ENCODE results near the gene ANKRD45. TPM values are rescaled to one million over a fixed set of nuclear protein-coding genes. Genes with fewer than 3 reads are reported as not detected.

The ANKRD45 gene
- total RNA-seq, 1 experiment from 2014 or later = 2.2 TPM

DNA sequence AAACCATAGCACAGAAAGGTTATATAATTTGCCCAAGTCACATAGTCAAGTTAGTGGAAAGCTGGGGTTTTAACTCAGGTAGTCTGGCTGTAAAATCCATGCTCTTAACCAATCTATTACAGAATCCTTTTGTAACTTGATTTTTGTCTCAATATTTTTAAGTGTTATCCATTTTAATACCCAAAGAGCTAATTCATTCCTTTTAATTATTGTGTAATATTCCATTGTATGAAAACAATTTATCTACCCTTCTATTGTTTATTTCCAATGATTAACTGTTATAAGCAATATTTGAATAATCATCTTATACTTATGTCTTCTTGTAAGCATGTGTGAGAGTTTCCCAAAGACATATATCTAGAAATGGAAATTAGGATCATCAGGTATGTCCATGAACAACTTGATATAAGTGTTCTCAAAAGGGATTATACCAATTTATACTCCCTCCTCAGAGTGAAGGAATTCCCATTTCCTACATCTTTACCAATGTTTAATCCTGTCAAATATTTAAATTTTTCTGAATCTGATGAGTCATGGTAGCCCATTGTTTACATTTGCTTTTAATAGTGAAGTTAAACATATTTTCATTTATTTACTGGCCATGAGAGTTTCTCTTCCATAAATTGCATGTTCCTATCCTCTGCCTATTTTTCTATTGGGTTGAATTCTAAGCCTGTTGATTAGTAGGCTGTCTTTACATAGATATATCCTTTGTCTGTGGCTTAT lies 20.6 kb downstream of the ANKRD45 start (continued):
- TF ChIP-seq ZNF263 (CRISPR knock-in tag; IDR thresholded peaks at IDR 0.05; ENCODE audit: low read depth) (no peak), FOXK1 (CRISPR knock-in tag; IDR thresholded peaks at IDR 0.05) (no peak), NR1H2 (CRISPR knock-in tag; IDR thresholded peaks at IDR 0.05) (no peak), ZNF232 (CRISPR knock-in tag; IDR thresholded peaks at IDR 0.05) (no peak), SP1 (CRISPR knock-in tag; conservative IDR thresholded peaks at IDR 0.05) (no peak), ZMAT4 (CRISPR knock-in tag; IDR thresholded peaks at IDR 0.05) (no peak), RORB (CRISPR knock-in tag; IDR thresholded peaks at IDR 0.05) (no peak)
- TF ChIP-seq, protein P1, sequence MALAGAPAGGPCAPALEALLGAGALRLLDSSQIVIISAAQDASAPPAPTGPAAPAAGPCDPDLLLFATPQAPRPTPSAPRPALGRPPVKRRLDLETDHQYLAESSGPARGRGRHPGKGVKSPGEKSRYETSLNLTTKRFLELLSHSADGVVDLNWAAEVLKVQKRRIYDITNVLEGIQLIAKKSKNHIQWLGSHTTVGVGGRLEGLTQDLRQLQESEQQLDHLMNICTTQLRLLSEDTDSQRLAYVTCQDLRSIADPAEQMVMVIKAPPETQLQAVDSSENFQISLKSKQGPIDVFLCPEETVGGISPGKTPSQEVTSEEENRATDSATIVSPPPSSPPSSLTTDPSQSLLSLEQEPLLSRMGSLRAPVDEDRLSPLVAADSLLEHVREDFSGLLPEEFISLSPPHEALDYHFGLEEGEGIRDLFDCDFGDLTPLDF (CRISPR knock-in tag; IDR thresholded peaks at IDR 0.05) = no peak
- TF ChIP-seq, protein P2, sequence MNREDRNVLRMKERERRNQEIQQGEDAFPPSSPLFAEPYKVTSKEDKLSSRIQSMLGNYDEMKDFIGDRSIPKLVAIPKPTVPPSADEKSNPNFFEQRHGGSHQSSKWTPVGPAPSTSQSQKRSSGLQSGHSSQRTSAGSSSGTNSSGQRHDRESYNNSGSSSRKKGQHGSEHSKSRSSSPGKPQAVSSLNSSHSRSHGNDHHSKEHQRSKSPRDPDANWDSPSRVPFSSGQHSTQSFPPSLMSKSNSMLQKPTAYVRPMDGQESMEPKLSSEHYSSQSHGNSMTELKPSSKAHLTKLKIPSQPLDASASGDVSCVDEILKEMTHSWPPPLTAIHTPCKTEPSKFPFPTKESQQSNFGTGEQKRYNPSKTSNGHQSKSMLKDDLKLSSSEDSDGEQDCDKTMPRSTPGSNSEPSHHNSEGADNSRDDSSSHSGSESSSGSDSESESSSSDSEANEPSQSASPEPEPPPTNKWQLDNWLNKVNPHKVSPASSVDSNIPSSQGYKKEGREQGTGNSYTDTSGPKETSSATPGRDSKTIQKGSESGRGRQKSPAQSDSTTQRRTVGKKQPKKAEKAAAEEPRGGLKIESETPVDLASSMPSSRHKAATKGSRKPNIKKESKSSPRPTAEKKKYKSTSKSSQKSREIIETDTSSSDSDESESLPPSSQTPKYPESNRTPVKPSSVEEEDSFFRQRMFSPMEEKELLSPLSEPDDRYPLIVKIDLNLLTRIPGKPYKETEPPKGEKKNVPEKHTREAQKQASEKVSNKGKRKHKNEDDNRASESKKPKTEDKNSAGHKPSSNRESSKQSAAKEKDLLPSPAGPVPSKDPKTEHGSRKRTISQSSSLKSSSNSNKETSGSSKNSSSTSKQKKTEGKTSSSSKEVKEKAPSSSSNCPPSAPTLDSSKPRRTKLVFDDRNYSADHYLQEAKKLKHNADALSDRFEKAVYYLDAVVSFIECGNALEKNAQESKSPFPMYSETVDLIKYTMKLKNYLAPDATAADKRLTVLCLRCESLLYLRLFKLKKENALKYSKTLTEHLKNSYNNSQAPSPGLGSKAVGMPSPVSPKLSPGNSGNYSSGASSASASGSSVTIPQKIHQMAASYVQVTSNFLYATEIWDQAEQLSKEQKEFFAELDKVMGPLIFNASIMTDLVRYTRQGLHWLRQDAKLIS (CRISPR knock-in tag; IDR thresholded peaks at IDR 0.05; ENCODE audit: borderline replicate concordance) = no peak
- TF ChIP-seq, protein P3, sequence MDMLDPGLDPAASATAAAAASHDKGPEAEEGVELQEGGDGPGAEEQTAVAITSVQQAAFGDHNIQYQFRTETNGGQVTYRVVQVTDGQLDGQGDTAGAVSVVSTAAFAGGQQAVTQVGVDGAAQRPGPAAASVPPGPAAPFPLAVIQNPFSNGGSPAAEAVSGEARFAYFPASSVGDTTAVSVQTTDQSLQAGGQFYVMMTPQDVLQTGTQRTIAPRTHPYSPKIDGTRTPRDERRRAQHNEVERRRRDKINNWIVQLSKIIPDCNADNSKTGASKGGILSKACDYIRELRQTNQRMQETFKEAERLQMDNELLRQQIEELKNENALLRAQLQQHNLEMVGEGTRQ (CRISPR knock-in tag; IDR thresholded peaks at IDR 0.05) = no peak

- peaks cover 7% of the 10 kb centered on the region; the same call in 1 of the 2 replicates for H3K4me1 Mint-ChIP-seq
These were observed 23.0 kb downstream of the ANKRD45 start for GRCh38 chr1:173646656-173647055.

More at GRCh38 chr1:173646656-173647055, 23.0 kb downstream of the ANKRD45 start:
- peaks cover 16% of the 10 kb centered on the region for H3K36me3 Mint-ChIP-seq
- ATAC-seq = no peak
- no peak for DNase-seq (ENCODE audit: low spot score)
- peaks cover 22% of the 10 kb centered on the region for H3K9me3 Mint-ChIP-seq
- ChIA-PET CTCF (no interaction called here), POLR2A (no interaction called here)
- H3K4me3 Mint-ChIP-seq = no peak overlapping the region
- TF ChIP-seq ZNF416 (CRISPR knock-in tag; IDR thresholded peaks at IDR 0.05) (no peak), GABPB1 (CRISPR knock-in tag; IDR thresholded peaks at IDR 0.05) (no peak), RELA (CRISPR knock-in tag; IDR thresholded peaks at IDR 0.05; ENCODE audit: borderline replicate concordance) (no peak), ZNF232 (CRISPR knock-in tag; IDR thresholded peaks at IDR 0.05) (no peak), TP53 (CRISPR knock-in tag; IDR thresholded peaks at IDR 0.05) (no peak), STAT6 (CRISPR knock-in tag; conservative IDR thresholded peaks at IDR 0.05; ENCODE audit: low read depth) (no peak), NR1H2 (CRISPR knock-in tag; IDR thresholded peaks at IDR 0.05) (no peak), FOXJ3 (CRISPR knock-in tag; IDR thresholded peaks at IDR 0.05; ENCODE audit: borderline replicate concordance) (no peak), TCF7 (CRISPR knock-in tag; IDR thresholded peaks at IDR 0.05; ENCODE audit: low read depth) (no peak)
- TF ChIP-seq, protein P4, sequence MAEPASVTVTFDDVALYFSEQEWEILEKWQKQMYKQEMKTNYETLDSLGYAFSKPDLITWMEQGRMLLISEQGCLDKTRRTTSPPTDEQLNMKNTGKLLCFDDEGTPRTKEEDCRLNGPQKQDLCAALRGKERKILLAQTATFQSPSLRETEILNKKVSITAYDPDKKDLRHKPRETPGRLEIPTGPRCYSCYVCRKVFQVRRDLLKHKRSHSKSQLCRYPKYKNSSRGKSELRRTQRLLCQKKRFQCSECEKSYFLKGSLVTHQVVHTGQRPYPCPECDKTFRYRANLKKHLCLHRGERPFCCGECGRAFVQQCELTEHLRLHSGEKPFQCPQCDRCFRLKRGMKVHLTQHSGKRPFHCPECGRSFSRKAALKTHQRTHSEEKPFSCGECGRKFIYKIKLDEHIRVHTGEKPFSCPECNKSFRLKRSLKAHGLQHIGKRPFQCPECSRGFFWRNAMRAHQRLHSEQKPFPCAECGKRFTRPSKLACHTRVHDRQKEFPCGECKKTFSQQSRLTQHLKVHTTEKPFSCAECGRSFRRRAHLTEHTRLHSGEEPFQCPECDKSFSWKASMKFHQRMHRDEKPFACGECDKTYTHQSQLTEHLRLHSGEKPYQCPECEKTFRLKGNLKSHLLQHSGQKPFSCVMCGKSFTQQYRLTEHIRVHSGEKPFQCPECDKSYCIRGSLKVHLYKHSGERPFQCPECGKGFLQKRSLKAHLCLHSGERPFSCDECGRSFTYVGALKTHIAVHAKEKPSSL (CRISPR knock-in tag; conservative IDR thresholded peaks at IDR 0.05) = no peak
- TF ChIP-seq, protein P5, sequence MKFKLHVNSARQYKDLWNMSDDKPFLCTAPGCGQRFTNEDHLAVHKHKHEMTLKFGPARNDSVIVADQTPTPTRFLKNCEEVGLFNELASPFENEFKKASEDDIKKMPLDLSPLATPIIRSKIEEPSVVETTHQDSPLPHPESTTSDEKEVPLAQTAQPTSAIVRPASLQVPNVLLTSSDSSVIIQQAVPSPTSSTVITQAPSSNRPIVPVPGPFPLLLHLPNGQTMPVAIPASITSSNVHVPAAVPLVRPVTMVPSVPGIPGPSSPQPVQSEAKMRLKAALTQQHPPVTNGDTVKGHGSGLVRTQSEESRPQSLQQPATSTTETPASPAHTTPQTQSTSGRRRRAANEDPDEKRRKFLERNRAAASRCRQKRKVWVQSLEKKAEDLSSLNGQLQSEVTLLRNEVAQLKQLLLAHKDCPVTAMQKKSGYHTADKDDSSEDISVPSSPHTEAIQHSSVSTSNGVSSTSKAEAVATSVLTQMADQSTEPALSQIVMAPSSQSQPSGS (CRISPR knock-in tag; IDR thresholded peaks at IDR 0.05; ENCODE audit: borderline replicate concordance, low read depth) = no peak
- TF ChIP-seq, protein P6, sequence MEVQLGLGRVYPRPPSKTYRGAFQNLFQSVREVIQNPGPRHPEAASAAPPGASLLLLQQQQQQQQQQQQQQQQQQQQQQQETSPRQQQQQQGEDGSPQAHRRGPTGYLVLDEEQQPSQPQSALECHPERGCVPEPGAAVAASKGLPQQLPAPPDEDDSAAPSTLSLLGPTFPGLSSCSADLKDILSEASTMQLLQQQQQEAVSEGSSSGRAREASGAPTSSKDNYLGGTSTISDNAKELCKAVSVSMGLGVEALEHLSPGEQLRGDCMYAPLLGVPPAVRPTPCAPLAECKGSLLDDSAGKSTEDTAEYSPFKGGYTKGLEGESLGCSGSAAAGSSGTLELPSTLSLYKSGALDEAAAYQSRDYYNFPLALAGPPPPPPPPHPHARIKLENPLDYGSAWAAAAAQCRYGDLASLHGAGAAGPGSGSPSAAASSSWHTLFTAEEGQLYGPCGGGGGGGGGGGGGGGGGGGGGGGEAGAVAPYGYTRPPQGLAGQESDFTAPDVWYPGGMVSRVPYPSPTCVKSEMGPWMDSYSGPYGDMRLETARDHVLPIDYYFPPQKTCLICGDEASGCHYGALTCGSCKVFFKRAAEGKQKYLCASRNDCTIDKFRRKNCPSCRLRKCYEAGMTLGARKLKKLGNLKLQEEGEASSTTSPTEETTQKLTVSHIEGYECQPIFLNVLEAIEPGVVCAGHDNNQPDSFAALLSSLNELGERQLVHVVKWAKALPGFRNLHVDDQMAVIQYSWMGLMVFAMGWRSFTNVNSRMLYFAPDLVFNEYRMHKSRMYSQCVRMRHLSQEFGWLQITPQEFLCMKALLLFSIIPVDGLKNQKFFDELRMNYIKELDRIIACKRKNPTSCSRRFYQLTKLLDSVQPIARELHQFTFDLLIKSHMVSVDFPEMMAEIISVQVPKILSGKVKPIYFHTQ (CRISPR knock-in tag; IDR thresholded peaks at IDR 0.05) = no peak
- H3K27ac Mint-ChIP-seq = no peak overlapping the region
- H3K27me3 Mint-ChIP-seq (ENCODE audit: low read depth) = no peaks in the 10 kb centered on the region

Measured in WTC11 (cell line).